Jurkat, Clone E6-1 (cell line): ENCODE results near the gene CAMK2B. TPM values are rescaled to one million over a fixed set of nuclear protein-coding genes. Genes with fewer than 3 reads are reported as not detected.
A peak's percentile ranks its signal among the peaks of the same experiment; 100 is the strongest.

Experiments
- DNase-seq: peaks from one replicate; pipeline ENCODE4 v3.0.0-alpha.2; 2011; ENCODE audit warnings: low read depth, low spot score
- H3K4me3 ChIP-seq: 2 replicates; pipeline ENCODE4 v1.5.1; 2011; ENCODE audit warnings: mild to moderate bottlenecking, low read length, control low read depth, moderate library complexity
- polyA plus RNA-seq: library from polyadenylated mRNA; unstranded; fragments of >200 nt; gene quantifications from one replicate; pipeline ENCODE4 v1.2.1, GENCODE V29; 2012; ENCODE audit warnings: missing spikeins; ENCODE audit not compliant: insufficient read length, insufficient read depth

CAMK2B gene
- polyA plus RNA-seq: not detected

DNA sequence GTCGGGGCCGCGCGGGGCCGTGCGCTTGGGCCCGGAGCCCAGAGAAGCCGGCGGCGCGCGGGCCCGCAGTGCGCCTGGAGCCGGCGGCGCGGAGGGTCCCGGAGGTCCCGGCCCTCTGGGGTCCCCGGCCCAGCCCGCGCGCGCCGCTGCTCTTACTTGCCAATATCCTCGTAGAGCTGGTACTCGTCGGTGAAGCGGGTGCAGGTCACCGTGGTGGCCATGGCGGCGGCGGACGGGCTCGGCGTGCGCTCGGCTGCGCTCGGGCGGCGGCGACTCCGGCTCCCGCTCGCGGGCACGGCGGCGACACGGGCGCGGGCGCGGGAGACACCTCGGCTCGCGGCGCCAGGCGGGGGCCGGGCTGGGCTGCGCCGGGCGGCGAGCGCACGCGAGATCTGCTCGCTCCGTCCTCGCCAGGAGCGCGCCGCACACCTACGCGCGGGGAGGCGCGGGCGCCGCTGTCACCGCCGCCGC is at the start of gene CAMK2B:
CAMK2B (minus strand) TSS at position 394 of the 471 bp plus-strand sequence; CDS start at position 221, 173 bp downstream.
- no peak within 1 kb of the TSS for H3K4me3 ChIP-seq
- DNase-seq: no peak

DNA sequence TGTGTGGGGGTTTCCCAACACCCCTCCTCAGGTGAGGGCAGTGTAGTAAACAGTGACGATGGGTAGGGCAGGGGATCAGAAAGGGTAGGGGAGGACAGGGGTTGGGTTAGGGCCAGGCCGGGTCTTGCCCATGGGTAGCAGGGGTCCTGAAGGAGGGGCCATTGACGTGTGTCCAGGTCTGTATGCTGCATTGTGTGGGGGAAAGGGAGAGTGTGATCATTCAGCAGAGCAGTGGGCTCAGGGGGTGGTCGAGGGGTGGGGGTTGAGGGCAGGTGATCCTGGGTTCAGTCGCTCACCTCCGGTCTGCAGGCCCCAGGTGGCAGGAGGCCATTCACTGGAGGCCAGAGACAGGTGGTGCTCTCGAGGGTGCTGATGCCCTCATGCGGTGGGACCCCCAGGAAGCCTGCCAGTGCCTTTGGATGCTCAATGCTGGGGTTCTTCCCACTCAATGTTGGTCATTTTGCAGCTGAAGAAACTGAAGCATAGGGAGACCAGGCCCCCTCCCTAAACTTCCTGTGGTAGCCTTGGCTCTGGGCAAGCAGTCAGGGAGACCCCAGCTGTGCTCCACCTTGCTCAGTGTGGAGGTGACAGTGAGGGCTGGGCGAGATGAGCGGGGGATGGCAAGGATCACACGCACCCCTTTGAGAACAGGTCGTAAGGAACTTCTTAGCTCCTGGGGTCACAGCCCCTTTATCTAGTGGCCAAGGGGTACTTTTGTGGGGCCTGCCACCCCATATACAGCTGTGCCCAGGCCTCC is 48.8 kb upstream of the CAMK2B start:
- no peak for DNase-seq
- no peak overlapping the region for H3K4me3 ChIP-seq

DNA sequence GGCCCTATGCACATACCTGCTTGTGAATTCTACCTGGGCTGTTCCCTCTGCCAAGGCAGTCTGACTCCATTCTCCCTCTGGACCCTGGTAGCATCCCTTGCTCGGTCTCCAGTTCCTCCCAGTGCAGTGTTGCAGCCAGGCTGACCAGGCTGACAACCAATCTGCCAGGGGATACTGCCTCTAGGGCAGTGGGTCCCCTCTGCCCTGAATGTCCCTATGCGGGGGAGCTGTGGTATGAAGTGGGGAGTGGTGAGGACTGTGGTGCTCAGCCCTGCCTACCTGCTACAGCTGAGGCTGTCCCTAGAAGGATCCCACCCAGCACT is 48.0 kb upstream of the CAMK2B start:
- H3K4me3 ChIP-seq: no peak overlapping the region
- no peak for DNase-seq

DNA sequence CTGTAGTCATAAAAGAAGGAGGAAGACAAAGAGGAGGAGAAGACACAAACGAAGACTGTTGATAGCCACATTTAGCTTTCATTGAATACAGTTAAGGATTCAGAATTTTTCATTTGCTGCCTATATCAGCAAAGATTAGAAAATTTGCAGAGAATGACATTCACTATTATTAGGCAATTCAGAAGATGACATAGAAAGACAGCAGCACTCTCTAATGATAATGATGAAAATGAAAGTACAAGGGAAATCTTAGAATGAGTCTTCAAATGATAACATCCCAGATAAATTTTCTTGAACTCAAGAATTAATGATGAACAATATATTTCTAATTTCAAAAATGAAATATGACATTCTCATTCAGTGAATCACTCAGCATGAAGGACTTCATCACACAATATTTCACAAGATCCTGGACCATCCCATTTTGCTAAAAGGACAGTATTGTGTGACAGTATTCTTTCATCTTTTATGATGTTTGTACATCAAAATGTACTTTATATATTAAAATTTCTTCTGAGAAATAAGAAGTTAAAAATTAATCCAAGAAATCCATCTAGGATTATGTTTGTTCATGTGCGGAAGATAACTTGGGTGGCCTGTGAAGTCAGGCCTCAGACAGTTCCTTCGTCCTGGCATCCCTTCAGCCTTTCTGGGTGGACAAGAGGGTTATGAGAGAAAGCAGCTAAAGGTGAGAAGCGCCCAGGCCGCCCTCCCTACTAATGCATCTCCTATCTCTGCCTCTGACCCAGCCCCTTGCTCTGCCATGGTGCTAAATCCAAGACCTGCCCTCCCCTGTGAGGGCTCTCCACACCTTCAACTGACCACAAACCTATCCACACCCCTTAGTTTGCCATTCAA is 47.4 kb upstream of the CAMK2B start:
- DNase-seq: no peak
- H3K4me3 ChIP-seq: no peak overlapping the region

DNA sequence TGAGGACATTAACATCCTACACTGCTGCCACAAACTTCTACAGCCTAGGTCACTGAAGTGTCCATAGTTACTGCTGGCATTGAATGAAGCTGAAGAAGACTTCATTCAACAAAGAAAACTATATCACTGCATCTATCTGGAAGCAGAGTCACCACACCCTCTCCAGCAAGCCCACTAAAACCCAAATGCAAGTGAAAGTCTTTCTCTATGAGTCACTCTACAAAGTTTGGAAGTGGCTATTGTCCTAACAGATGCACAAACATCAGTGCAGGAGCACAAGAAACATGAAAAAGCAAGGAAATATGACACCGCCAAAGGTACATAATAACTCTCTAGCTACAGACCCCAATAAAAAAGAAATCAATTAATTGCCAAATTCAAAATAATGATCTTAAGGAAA is 43.5 kb upstream of the CAMK2B start:
- DNase-seq: no peak
- no peak overlapping the region for H3K4me3 ChIP-seq

DNA sequence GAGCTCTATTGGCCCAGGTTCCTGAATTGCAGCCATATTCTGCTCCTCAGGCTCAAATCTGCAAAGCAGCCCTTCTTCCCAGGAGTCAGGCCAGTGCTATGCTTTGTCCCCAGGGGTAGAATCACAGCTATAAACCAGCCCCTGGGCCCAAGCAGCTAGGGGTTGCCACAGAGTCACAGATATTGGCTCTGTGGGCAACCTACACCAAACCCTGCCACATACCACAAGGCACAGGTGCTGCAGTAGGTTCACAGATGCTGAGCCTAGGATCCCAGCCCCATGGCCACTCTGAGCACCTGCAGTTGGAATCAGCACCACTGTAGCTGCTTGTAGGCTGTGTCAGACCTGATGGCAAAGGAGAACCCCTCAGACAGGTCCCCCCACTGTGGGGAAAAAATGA is 43.1 kb upstream of the CAMK2B start:
- no peak overlapping the region for H3K4me3 ChIP-seq
- no peak for DNase-seq

DNA sequence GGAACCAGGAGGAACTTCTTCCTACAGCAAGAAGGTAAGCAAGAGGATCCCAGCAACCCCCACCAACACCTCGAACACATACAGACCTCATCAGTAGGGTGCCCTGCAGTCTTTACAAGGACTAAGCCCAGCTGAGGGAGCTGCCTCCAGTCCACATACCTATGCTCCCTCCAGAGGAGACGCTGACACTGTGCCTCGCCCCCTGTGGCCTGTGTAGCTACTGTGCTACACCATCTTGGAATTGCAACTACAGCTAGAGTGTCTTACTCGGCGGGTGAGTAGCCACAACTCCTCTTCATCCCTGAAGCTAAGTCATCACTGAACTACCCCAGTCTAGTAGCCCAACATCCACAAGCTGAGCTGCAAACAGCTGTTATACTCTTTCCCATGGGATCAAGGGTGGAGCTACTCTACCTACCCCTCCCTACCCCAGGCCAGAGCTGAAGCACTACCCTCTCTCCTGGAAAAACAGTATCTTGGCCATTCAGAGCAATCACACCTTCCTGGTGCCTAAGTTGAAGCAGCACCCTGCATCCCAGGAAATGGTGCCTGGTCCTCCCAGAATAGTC is 42.2 kb upstream of the CAMK2B start:
- H3K4me3 ChIP-seq: no peak overlapping the region
- DNase-seq: no peak

DNA sequence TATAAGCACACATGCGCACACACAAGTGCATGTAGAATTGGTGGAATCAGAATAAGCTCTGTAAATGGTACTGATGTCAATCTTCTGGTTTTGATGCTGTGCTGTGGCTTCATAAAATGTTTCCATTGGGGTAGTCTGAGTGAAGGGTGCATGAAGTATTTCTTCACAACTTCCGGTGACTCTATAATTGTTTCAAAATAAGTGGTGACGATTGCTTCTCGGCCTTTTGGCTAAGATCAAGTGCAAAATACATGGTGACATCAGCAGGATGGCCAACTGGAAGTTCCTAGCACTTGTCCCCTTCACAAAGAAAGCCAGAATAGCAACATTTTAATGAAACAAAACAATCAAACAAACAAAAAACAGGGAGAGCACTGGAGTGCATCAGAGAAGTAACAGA is 41.6 kb upstream of the CAMK2B start:
- no peak overlapping the region for H3K4me3 ChIP-seq
- no peak for DNase-seq

DNA sequence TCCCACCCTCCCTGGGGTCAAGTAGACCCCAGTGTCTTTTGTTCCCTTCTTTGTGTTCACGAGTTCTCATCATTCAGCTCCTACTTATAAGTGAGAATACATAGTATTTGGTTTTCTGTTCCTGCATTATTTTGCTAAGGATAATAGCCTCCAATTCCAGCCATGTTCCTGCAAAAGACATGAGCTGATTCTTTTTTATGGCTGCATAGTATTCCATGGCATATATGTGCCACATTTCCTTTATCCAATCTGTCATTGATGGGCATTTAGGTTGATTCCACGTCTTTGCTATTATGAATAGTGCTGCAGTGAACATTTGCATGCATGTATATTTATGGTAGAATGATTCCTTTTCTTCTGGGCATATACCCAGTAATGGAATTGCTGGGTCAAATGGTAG is 28.3 kb upstream of the CAMK2B start:
- no peak overlapping the region for H3K4me3 ChIP-seq
- DNase-seq: no peak

DNA sequence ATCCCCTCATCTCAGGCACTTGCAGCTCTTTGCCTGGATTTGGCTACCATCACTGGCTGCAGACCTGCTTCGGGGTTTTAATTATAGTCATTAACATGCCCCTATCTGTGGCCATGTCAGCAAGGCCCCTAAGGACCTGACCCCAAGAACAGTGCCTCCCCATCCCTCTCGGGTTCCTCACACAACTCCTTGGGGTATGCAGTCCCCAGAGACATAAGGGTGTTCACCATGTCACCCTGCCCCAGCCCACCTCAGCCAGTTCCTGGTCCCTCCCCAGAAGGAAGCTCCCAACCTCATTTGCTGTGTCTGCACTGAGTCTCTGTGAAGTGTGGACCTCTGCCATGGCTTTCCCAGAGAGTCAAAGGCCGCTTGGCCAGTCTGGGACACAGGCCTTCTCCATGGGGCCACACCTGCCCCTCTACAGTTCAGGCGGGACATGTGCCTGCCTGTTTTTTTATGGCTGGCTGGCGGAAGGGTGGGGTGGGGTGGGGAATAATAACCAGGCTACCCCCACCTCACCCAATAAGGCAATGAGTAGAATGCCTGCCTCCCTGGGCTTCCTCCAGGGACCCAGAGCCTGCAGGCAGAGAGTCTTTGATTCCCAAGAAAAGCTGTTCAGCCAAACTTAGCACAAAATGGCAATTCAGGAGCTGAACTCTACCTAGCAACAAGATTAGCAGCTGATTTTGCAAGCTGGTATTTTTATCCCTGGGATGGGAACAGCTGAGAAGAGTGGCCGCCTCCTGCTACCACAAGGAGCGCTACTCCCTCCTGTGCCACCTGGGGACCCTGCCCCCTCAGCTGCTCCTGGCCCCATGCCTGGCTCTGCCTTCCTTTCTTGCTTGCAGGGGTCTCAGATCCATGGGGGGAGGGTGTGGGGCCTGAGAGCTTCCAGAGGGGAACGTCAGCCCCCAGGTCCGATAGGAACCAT is 23.7 kb upstream of the CAMK2B start:
- no peak for DNase-seq
- H3K4me3 ChIP-seq: no peak overlapping the region

DNA sequence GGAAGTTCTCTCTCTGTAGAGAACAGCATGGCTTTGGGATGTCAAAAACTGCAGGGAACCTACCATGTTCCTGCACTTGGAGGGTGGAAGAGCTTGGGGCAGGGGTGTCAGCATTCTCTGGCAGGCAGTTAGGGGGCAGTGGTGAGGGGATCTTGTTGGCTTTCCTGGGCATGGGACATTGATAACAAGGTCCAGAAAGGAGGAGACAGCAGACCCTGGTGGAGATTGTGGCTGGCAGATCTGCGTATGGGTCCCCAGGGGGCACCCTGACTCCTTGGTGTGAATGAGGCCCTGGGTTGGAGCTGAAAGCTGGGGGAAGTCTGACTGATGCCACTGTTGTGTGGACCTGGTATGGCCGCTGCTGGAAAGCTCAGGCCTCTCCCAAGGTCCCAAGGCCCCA is 22.9 kb upstream of the CAMK2B start:
- H3K4me3 ChIP-seq: no peak overlapping the region
- DNase-seq: peak; percentile 23

DNA sequence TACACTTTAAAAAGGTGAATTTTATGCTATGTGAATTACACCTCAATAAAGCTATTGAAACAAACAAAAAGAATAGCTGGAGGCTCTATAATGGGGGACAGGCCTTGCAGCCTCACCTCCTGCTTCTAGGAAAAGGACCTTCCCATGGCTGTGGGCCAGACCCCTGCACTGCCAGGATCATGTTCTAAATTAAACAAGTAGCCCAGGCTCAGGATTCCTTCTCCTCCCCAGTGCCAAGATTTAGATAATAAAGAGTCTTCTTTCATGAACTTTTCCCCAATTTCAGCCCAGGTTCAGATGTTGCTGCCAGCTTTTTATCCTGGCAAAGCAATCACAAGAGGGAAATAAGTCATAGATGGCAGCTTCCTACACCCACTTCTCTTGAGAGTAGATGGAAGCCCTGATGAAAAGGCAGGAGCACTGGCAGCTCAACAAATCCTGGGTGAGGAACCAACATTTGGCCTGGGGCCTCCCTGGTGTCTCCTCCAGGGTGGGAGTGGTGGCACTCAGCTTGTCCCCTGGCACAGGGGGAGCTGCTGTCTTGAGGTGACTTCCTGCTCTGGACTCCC is 22.2 kb upstream of the CAMK2B start:
- no peak overlapping the region for H3K4me3 ChIP-seq
- DNase-seq: no peak

DNA sequence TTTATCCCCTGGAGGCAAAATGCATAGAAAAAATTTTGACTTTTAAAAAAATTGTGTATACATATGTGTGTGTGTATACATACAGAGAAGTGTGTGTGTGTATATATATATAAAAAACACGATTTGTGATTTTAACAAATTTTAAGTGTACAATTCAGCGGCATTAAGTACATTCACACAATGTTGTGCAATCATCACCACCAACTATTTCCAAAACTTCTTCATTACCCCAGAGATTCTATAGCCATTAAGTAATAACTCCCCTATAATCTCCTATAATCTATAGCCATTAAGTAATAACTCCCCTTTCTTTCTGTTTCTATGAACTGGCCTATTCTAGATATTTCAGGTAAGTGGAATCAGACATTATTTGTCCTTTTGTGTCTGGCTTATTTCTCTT is 20.7 kb upstream of the CAMK2B start:
- no peak for DNase-seq

DNA sequence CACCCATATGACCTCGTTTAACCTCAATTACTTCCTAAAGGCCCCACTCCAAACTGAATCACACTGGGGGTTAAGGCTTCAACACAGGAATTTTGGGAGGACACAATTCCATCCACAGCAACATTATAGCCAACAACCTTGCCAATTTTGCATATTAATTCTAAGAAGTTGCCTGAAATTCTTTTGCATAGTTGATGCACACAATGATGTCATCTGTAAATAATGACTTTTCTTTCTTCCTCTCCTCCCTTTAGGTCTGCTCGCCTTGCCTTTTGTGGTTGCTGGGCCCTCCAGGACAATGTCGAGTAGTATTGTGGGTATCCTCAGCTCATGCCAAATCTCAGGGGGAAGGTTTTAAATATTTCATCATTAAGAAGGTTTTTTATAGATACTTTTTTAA is 16.0 kb upstream of the CAMK2B start:
- DNase-seq: no peak
- no peak overlapping the region for H3K4me3 ChIP-seq

More for the DNA sequence above, 20.7 kb upstream of the CAMK2B start:
- no peak overlapping the region for H3K4me3 ChIP-seq

DNA sequence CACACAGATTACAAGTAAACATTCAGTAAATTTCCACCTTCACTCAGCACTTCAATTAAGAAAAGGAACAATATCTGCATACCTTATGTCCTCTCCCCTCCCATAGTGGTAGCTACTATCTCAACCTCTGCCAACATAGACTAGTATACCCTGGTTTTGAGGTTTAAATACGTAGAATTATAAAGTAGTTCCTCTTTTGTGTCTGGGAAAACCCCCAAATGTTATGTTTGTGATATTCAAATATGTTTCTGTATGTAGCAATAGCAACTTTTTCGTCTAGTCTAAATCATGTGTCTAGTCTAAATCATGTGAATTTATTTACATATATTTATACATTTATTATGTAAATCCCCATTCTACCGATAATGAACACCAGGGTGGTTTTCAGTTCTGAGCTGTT is 13.2 kb upstream of the CAMK2B start:
- no peak overlapping the region for H3K4me3 ChIP-seq
- DNase-seq: no peak

DNA sequence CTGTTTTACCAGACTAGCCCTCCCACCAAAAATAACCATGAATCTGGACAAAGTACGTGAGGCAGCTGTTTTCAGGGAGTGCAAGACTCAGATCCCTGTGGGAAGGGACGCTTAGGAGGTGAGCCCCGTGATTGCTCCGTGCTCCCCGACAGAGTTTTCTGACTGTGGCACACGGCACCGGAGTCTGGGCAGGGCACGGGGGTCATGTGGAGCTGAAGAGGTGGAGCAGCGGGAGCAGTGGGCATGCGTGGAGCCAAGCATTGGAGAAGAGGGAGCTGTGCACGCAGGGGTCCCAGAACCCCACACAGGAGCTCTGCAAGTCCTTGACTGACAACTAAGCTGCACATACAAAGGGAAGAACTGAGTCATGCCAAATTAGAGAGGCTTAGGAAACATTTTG is 11.1 kb upstream of the CAMK2B start:
- no peak for DNase-seq
- no peak overlapping the region for H3K4me3 ChIP-seq

DNA sequence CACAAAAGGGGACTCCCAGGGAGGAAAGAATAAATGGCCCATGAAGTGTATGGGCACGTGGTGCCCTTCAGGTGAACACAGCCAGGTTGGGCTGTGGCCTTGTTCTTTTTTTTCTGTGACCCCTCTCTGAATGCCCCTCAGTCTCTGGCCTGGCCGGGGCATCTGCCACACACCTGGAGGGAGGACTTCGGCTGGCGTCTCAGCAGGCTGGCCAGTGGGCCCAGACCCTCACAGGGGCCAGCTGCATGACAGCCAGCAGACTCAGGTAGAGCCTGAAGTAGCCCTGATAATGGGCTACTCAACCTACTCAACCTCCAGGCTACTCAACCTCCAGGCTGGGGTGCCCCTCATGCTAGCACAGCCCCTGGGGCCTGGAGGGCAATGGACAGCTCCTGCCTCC is 9.8 kb upstream of the CAMK2B start:
- no peak for DNase-seq
- H3K4me3 ChIP-seq: no peak overlapping the region

DNA sequence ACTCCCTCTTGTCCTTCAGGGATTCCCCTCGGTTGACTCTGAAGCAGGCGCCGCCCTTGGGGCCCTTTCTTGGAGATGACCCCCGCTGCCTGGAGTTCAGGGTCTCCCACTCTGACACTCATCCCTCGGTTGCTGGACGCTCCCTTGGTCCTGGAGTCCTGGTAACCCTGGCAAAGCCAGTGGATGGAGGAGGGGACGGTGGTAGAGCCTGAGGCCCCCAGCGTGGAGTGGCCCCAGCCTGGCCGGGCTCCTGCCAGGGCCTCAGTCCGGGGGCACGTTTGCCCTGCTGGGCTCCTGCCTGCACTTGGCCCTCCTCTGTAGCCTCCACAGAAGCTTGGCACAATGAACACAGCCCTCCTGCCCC is 9.3 kb upstream of the CAMK2B start:
- no peak overlapping the region for H3K4me3 ChIP-seq
- no peak for DNase-seq
